GM12864 (cell line): ENCODE results near the gene SRPK2.
"Not testable (repeated sequence)": the region's sequence is repeated elsewhere in the genome, so short reads cannot be mapped to it uniquely, and the experiment has no call there.

Experiments used
- DNase-seq: peaks from one replicate; pipeline ENCODE4 v3.0.0-alpha.2; 2011; ENCODE audit warnings: low read depth
- H3K4me3 ChIP-seq: 2 replicates; pipeline ENCODE4 v1.5.1; 2011; ENCODE audit warnings: mild to moderate bottlenecking, low read depth, low read length, control low read depth
- TF ChIP-seq, protein P1 (sequence below): IDR thresholded peaks from 2 replicates; pipeline ENCODE4 v1.5.1; 2011; ENCODE audit warnings: low read depth, mild to moderate bottlenecking, moderate library complexity, low read length, control low read depth, inconsistent platforms; ENCODE audit errors: missing control alignments

SRPK2 gene

GRCh38 chr7:105199386-105199785, 189.3 kb downstream of the SRPK2 start:
- no peak for DNase-seq
- no peak overlapping the region for H3K4me3 ChIP-seq
- TF ChIP-seq, protein P1, sequence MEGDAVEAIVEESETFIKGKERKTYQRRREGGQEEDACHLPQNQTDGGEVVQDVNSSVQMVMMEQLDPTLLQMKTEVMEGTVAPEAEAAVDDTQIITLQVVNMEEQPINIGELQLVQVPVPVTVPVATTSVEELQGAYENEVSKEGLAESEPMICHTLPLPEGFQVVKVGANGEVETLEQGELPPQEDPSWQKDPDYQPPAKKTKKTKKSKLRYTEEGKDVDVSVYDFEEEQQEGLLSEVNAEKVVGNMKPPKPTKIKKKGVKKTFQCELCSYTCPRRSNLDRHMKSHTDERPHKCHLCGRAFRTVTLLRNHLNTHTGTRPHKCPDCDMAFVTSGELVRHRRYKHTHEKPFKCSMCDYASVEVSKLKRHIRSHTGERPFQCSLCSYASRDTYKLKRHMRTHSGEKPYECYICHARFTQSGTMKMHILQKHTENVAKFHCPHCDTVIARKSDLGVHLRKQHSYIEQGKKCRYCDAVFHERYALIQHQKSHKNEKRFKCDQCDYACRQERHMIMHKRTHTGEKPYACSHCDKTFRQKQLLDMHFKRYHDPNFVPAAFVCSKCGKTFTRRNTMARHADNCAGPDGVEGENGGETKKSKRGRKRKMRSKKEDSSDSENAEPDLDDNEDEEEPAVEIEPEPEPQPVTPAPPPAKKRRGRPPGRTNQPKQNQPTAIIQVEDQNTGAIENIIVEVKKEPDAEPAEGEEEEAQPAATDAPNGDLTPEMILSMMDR, result no peak

DNA sequence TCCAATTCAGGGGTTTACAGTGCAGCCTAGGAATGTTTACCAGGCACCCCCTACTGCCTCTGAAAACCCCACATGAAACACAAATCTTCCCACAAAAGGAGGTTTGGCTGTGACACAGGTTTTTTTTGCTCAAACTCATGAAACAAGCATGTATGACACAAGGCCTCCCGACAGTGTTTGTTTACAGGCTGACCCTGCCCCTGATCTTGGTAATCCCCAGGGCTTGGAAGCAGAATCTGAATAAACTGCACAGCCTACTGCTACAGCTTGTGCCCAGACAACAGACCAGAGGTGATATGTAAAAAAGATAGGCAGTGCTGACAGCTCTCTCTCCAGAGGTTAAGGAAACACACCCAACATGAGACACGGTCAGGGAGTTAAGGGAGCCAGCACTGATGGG, 190.5 kb downstream of the SRPK2 start:
- no peak for DNase-seq

GRCh38 chr7:105196473-105196872, 192.2 kb downstream of the SRPK2 start:
- no peak for DNase-seq
- no peak overlapping the region for H3K4me3 ChIP-seq
- TF ChIP-seq, protein P1, result no peak

More for the DNA sequence above, 190.5 kb downstream of the SRPK2 start:
- H3K4me3 ChIP-seq, result no peak overlapping the region
- TF ChIP-seq, protein P1, result no peak

DNA sequence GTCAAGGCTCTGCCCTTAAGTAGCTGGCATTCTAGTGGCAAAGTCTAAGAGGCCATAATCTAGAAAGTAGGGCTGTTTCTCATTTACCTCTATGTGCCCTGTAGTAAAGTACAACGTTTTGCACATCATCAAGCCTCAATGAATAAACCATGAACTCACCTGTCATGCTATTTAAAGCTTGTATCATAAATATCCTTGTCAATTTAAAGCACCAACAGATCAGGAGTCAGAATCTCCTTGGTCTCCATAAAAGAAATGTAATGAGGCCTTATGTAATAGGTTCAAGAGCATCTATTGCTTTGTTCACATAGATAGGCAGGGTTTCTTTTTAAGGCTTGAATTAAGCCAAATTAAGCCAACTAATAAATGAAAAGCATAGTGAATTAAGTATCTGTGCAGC, 192.8 kb downstream of the SRPK2 start:
- no peak for DNase-seq
- TF ChIP-seq, protein P1, result no peak
- H3K4me3 ChIP-seq, result no peak overlapping the region

DNA sequence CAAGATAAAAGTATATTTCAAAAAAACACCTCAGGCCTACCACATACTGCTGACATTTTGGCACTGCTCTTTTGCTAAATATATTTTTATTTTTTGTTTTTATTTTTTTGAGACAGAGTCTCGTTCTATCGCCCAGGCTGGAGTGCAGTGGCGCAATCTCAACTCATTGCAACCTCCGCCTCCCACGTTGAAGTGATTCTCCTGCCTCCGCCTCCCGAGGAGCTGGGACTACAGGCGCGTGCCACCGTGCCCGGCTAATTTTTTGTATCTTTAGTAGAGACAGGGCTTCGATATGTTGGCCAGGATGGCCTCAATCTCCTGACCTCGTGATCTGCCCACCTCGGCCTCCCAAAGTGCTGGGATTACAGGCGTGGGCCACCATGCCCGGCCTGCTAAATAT, 193.8 kb downstream of the SRPK2 start:
- not testable (repeated sequence) for DNase-seq

DNA sequence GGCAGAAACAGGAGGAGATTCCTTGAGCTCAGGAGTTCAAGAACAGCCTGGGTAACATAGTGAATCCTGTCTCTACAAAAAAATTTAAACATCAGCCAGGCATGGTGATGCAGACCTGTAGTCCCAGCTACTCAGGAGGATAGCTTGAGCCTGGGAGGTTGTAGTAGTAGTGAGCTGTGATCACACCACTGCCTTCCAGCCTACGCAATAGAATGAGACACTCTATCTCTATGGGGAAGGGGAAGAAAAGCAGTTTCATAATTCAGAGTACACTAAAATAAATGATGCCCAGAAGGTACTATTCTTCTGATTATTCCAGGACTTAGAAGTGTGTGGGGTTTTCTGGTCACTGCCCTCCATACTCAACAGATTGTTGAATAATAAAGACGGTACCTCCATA, 197.4 kb downstream of the SRPK2 start:
- no peak overlapping the region for H3K4me3 ChIP-seq
- DNase-seq, result no peak
- TF ChIP-seq, protein P1, result no peak

More for the DNA sequence above, 193.8 kb downstream of the SRPK2 start:
- H3K4me3 ChIP-seq, result not testable (repeated sequence)

GRCh38 chr7:105189859-105190492, 198.7 kb downstream of the SRPK2 start:
- TF ChIP-seq, protein P1, result no peak
- DNase-seq, result no peak
- H3K4me3 ChIP-seq, result no peak overlapping the region
